B cell (primary cell): Measurements from ENCODE around the gene SHLD1. TPM values are rescaled to one million over a fixed set of nuclear protein-coding genes. Genes with fewer than 3 reads are reported as not detected.
"Not testable (repeated sequence)": the region's sequence is repeated elsewhere in the genome, so short reads cannot be mapped to it uniquely, and the experiment has no call there.

Source experiments
- ATAC-seq: fragments of 200-7000 bp; cut with Tn5 transposase; one replicate; pipeline ENCODE4 v1.10.0; 2021; ENCODE audit warnings: low read depth, mild to moderate bottlenecking, moderate number of reproducible peaks, moderate library complexity
- CTCF ChIA-PET: fragments of 350-600 bp; sonication (Branson Sonifier 250); formaldehyde crosslinking; loops from one replicate; lab custom pipeline; 2021; ENCODE audit warnings: antibody characterized with exemption, inconsistent platforms; lab: Charles Lee
- POLR2A ChIA-PET: fragments of 350-600 bp; sonication (Branson Sonifier 250); formaldehyde crosslinking; loops from one replicate; lab custom pipeline; 2021; ENCODE audit warnings: antibody characterized with exemption; lab: Charles Lee
- DNase-seq: peaks from one replicate; pipeline ENCODE4 v3.0.0; 2013
- H2AFZ ChIP-seq: 2 replicates; pipeline ENCODE4 v1.6.1; 2012; ENCODE audit warnings: mild to moderate bottlenecking, low read depth, low read length; ENCODE audit not compliant: insufficient read depth, poor library complexity, severe bottlenecking
- H3K27ac ChIP-seq, 2 donors: 1 replicate in 1 of 2; 2 replicates in 1 of 2; pipeline ENCODE4 v1.5.1; 2012 to 2013; ENCODE audit warnings: low read length in 2 of 2, mild to moderate bottlenecking in 2 of 2, moderate library complexity in 1 of 2
- H3K27me3 ChIP-seq, 4 experiments: fragments of 200-600 bp in 1 of 4; sonication (generic) in 1 of 4; replicated peaks in 1 of 4; 1 replicate in 2 of 4; 2 replicates in 2 of 4; pipeline versions ENCODE4 v1.6.1 to v1.7.0; 2013 to 2016; ENCODE audit warnings: low read length in 3 of 4, mild to moderate bottlenecking in 2 of 4, mixed read lengths in 1 of 4, moderate library complexity in 1 of 4; ENCODE audit not compliant: insufficient read depth in 4 of 4, control insufficient read depth in 3 of 4; ENCODE audit errors: control extremely low read depth in 1 of 4
- H3K36me3 ChIP-seq, 2 experiments: replicated peaks in 1 of 2; 1 replicate in 1 of 2; 2 replicates in 1 of 2; pipeline versions ENCODE4 v1.6.1 to v1.7.1; 2013; ENCODE audit warnings: low read length in 1 of 2; ENCODE audit not compliant: insufficient read depth in 2 of 2, control insufficient read depth in 1 of 2; ENCODE audit errors: control extremely low read depth in 1 of 2, extremely low read depth in 1 of 2
- H3K4me1 ChIP-seq, 2 donors: fragments of 200-600 bp in 1 of 2; sonication (generic) in 1 of 2; 1 replicate in 1 of 2; 2 replicates in 1 of 2; pipeline versions ENCODE4 v1.5.1 to v1.6.1; 2013 to 2017; ENCODE audit warnings: low read length in 2 of 2; ENCODE audit not compliant: control insufficient read depth in 2 of 2, insufficient read depth in 2 of 2
- H3K4me2 ChIP-seq: replicated peaks from 2 replicates; pipeline ENCODE3; 2012; ENCODE audit warnings: mild to moderate bottlenecking, low read depth, low read length; ENCODE audit not compliant: poor library complexity, severe bottlenecking
- H3K4me3 ChIP-seq, 5 experiments: fragments of 200-600 bp in 1 of 5; sonication (generic) in 1 of 5; 1 replicate in 3 of 5; 2 replicates in 2 of 5; pipeline versions ENCODE4 v1.5.1 to v1.7.0; 2011 to 2016; ENCODE audit warnings: low read length in 4 of 5, mild to moderate bottlenecking in 4 of 5, low read depth in 2 of 5, control low read depth in 1 of 5, moderate library complexity in 1 of 5; ENCODE audit not compliant: insufficient read depth in 1 of 5; ENCODE audit errors: control extremely low read depth in 1 of 5, extremely low read depth in 1 of 5
- H3K79me2 ChIP-seq: fragments of 200-600 bp; sonication (generic); one replicate; pipeline ENCODE4 v1.6.0; 2016; ENCODE audit warnings: low read length; ENCODE audit not compliant: control insufficient read depth, insufficient read depth
- H3K9ac ChIP-seq: fragments of 200-600 bp; sonication (generic); 2 replicates; pipeline ENCODE4 v1.6.1; 2017; ENCODE audit warnings: mild to moderate bottlenecking, low read length, moderate library complexity
- H3K9me3 ChIP-seq, 3 donors: one replicate each; pipeline versions ENCODE4 v1.6.1 to v1.7.1; 2013; ENCODE audit warnings: low read length in 2 of 3; ENCODE audit not compliant: control insufficient read depth in 2 of 3, insufficient read depth in 1 of 3; ENCODE audit errors: control extremely low read depth in 1 of 3
- H4K20me1 ChIP-seq: 2 replicates; pipeline ENCODE4 v1.6.0; 2012; ENCODE audit warnings: mild to moderate bottlenecking, low read length; ENCODE audit not compliant: insufficient read depth, control insufficient read depth, poor library complexity, severe bottlenecking
- H3K27ac Mint-ChIP-seq: one replicate; pipeline ENCODE4 v1.8.0; 2021; ENCODE audit warnings: mixed read lengths
- H3K27me3 Mint-ChIP-seq: one replicate; pipeline ENCODE4 v1.8.0; 2021; ENCODE audit warnings: mixed read lengths
- H3K4me1 Mint-ChIP-seq: one replicate; pipeline ENCODE4 v1.8.0; 2021; ENCODE audit warnings: mixed read lengths
- H3K4me3 Mint-ChIP-seq: one replicate; pipeline ENCODE4 v1.8.0; 2021; ENCODE audit warnings: mixed read lengths
- H3K9me3 Mint-ChIP-seq: one replicate; pipeline ENCODE4 v1.8.0; 2022; ENCODE audit warnings: mixed read lengths; ENCODE audit not compliant: insufficient read depth
- CTCF ChIP-seq: fragments of 200-600 bp; IDR thresholded peaks from one replicate; pipeline ENCODE4 v1.8.0; 2022; ENCODE audit warnings: antibody characterized with exemption, mild to moderate bottlenecking
- EZH2 ChIP-seq: IDR thresholded peaks from 2 replicates; pipeline ENCODE4 v1.6.1; 2012; ENCODE audit warnings: borderline replicate concordance, low read depth, mild to moderate bottlenecking, moderate library complexity, low read length; ENCODE audit not compliant: insufficient read depth, poor library complexity, severe bottlenecking
- WGBS: methylation state at CpG from one replicate; pipeline ENCODE4 v1.1.5; 2013; ENCODE audit warnings: missing lambda C conversion rate; ENCODE audit not compliant: insufficient coverage; 5-methylcytosine and 5-hydroxymethylcytosine counted together
- intact Hi-C: fragments of 100-400 bp; cut with micrococcal nuclease; formaldehyde crosslinking; loops from one replicate; pipeline ENCODE4 v1.10.0; 2022
- polyA plus RNA-seq: library from polyadenylated mRNA; depleted of rRNA; stranded (reverse); fragments of >200 nt; gene quantifications from 2 replicates; pipeline ENCODE4 v1.2.3, GENCODE V29; 2012
- total RNA-seq, 2 donors: library from RNA; stranded (reverse); fragments of 120-200 nt in 1 of 2; gene quantifications; 1 replicate in 1 of 2; 2 replicates in 1 of 2; pipeline versions ENCODE4 v1.2.3 to v1.2.4, GENCODE V29; 2013 to 2022

Gene SHLD1
- total and polyA plus RNA-seq, 2 donors (not counting 1 experiment from before 2014, with no cell fraction given) = 15.4 to 18.5 TPM

- H3K4me3 Mint-ChIP-seq = no peak overlapping the region
- WGBS = 100% methylated on average over 3 of the region's 6 CpGs
- H3K27me3 Mint-ChIP-seq = peaks cover 9% of the 10 kb centered on the region
- TF ChIP-seq EZH2 (no peak), CTCF (no peak)
- peaks cover 18% of the 10 kb centered on the region for H3K4me1 Mint-ChIP-seq
- ChIA-PET POLR2A (no interaction called here), CTCF (interaction anchor here (3.0 kb wide), 1 partner anchor 40 kb away, joined by 9 read pairs; no protein-coding TSS in a partner anchor)
- intact Hi-C loops = no loop called here
- H3K27me3 ChIP-seq = peaks cover 0 to 7% (median 3%) of the 10 kb centered on the region in 4 experiments
- peaks cover 5 to 13% of the 10 kb centered on the region in 2 donors for H3K4me1 ChIP-seq
- no peak overlapping the region for H3K4me3 ChIP-seq
- no peaks in the 10 kb centered on the region for H3K36me3 ChIP-seq
- no peak overlapping the region for H3K9ac ChIP-seq
- no peak overlapping the region for H3K27ac Mint-ChIP-seq
- no peaks in the 10 kb centered on the region for H3K9me3 Mint-ChIP-seq
- no peaks in the 10 kb centered on the region for H4K20me1 ChIP-seq
- no peaks in the 10 kb centered on the region for H3K9me3 ChIP-seq
- peaks cover 26% of the 10 kb centered on the region for H3K79me2 ChIP-seq
- no peak overlapping the region for H3K27ac ChIP-seq
- no peak overlapping the region for H2AFZ ChIP-seq
- H3K4me2 ChIP-seq = no peak overlapping the region
- no peak for ATAC-seq
- DNase-seq = no peak
Measured at GRCh38 chr20:5748246-5748645, 2.0 kb upstream of the SHLD1 start.

GRCh38 chr20:5749512-5749951 lies 669 bp upstream of the SHLD1 start:
- 99% methylated on average over 8 of the region's 12 CpGs for WGBS
- H3K27me3 ChIP-seq, H3K27ac ChIP-seq, H3K27me3 Mint-ChIP-seq, intact Hi-C loops, H3K9me3 Mint-ChIP-seq, H4K20me1 ChIP-seq, H3K4me2 ChIP-seq, DNase-seq, H3K9me3 ChIP-seq, H3K4me3 Mint-ChIP-seq, H3K36me3 ChIP-seq, ATAC-seq, H3K27ac Mint-ChIP-seq: not testable (repeated sequence)
- ChIA-PET POLR2A (interaction anchor here (0.7 kb wide), 1 partner anchor 105 kb away, joined by 4 read pairs; no protein-coding TSS in a partner anchor), CTCF (interaction anchor here (1.2 to 3.0 kb wide), 2 partner anchors 38 to 180 kb away, joined by 3 to 9 read pairs; no protein-coding TSS in a partner anchor)
- H3K4me1 Mint-ChIP-seq = peaks cover 21% of the 10 kb centered on the region
- H3K4me3 ChIP-seq = peak overlapping the region in 1 of 5 experiments; percentile 84
- peaks cover 34% of the 10 kb centered on the region for H3K79me2 ChIP-seq
- H3K9ac ChIP-seq = peak overlapping the region; percentile 78
- H2AFZ ChIP-seq = peak overlapping the region; percentile 78
- peaks cover 5 to 13% of the 10 kb centered on the region in 2 donors for H3K4me1 ChIP-seq
